ENCODE measurements around the gene XRCC5.

The XRCC5 gene

GRCh38 chr2:216236486-216236885 lies 127.3 kb downstream of the XRCC5 start:
- no peak for DNase-seq

- DNase-seq, result no peak
Measured at GRCh38 chr2:216242365-216242764, 133.2 kb downstream of the XRCC5 start.

- DNase-seq, result no peak
Measured at GRCh38 chr2:216243026-216243425, 133.9 kb downstream of the XRCC5 start.

- DNase-seq, result no peak
Measured at GRCh38 chr2:216245391-216245975, 136.3 kb downstream of the XRCC5 start.

- no peak for DNase-seq
Measured at GRCh38 chr2:216246766-216247165, 137.6 kb downstream of the XRCC5 start.

All from activated CD4-positive, alpha-beta T cell treated with anti-CD3 and anti-CD28 coated beads, Interleukin-2, amount 50 U/mL, for 16 hours (primary cell).